Endothelial cell of umbilical vein (primary cell): ENCODE results near the gene HTRA3.

ENCODE experiments used
- POLR2AphosphoS5 ChIP-seq: IDR thresholded peaks from 2 replicates; pipeline ENCODE4 v1.6.1; 2012; ENCODE audit warnings: low read depth, mild to moderate bottlenecking, control low read depth, low read length, moderate library complexity; ENCODE audit not compliant: insufficient read depth
- TF ChIP-seq, protein P1 (sequence below), 2 donors: IDR thresholded peaks; 1 replicate in 1 of 2; 2 replicates in 1 of 2; pipeline ENCODE4 v1.5.1; 2011; ENCODE audit warnings: low read length in 2 of 2, mild to moderate bottlenecking in 2 of 2, moderate library complexity in 2 of 2, control low read depth in 1 of 2, inconsistent platforms in 1 of 2, low read depth in 1 of 2; ENCODE audit not compliant: insufficient read depth in 1 of 2; ENCODE audit errors: extremely low read depth in 1 of 2

DNA sequence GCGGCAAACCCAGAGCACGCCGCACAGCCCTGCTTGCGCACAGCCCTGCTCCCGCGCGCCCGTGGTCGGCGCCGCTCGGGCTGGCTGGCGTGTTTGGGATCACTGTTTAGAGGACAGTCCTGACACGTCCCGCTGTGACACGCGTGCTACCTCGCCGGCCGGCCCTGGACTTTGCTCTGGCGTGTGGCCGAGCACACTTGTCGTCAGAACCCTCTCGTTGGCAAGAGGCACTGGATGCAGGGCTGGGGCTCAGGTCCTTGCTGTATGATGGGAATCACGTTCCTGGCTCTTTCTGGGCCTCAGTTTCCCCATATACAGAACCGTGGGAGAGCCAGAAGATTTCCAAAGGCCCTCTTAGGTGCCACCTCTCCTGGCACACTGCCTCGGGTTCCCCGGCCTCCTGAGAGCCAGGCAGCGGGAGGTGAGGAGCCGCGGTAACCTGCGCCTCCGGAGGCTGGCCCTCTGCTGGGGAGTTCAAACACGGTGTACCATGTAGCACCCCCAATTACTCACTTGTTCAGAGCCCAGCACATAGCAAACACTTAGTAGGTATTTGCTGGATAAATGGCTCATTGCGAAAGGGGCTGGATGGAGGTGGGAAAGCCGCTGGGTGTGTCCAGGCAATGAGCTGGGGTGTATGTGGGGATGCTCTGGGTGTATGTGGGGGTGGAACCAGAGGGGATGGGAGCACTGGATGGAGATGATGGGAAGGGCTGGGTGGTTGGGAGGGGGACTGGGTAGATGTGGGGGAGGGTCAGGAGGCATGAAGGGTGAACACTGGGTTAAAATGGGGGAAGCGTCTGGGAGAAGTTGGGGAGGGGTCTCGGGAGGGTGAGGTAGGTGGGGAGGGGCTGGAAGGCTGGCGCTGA lies 76.6 kb downstream of the HTRA3 start:
- TF ChIP-seq POLR2AphosphoS5 = no peak
- TF ChIP-seq, protein P1, sequence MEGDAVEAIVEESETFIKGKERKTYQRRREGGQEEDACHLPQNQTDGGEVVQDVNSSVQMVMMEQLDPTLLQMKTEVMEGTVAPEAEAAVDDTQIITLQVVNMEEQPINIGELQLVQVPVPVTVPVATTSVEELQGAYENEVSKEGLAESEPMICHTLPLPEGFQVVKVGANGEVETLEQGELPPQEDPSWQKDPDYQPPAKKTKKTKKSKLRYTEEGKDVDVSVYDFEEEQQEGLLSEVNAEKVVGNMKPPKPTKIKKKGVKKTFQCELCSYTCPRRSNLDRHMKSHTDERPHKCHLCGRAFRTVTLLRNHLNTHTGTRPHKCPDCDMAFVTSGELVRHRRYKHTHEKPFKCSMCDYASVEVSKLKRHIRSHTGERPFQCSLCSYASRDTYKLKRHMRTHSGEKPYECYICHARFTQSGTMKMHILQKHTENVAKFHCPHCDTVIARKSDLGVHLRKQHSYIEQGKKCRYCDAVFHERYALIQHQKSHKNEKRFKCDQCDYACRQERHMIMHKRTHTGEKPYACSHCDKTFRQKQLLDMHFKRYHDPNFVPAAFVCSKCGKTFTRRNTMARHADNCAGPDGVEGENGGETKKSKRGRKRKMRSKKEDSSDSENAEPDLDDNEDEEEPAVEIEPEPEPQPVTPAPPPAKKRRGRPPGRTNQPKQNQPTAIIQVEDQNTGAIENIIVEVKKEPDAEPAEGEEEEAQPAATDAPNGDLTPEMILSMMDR (IDR thresholded peaks at IDR 0.05; ENCODE audit: extremely low read depth in 1 of 2, insufficient read depth in 1 of 2, low read depth in 1 of 2, low read length in 2 of 2) = no peak
